H9 (cell line): ENCODE results near the gene RACGAP1. TPM values are rescaled to one million over a fixed set of nuclear protein-coding genes. Genes with fewer than 3 reads are reported as not detected.

Source experiments
- DNase-seq: peaks from one replicate; pipeline ENCODE4 v3.0.0-alpha.2; 2017
- H2AFZ ChIP-seq: one replicate; pipeline ENCODE4 v1.6.1; 2013; ENCODE audit warnings: mild to moderate bottlenecking, low read length, control low read depth, moderate library complexity
- H2AK5ac ChIP-seq: 2 replicates; pipeline ENCODE4 v1.6.1; 2013; ENCODE audit warnings: low read length, control low read depth, mixed read lengths; ENCODE audit not compliant: insufficient read length
- H2BK120ac ChIP-seq: one replicate; pipeline ENCODE4 v1.6.1; 2013; ENCODE audit warnings: low read depth, mild to moderate bottlenecking, low read length, control low read depth, inconsistent platforms; ENCODE audit not compliant: poor library complexity, severe bottlenecking
- H2BK12ac ChIP-seq: 2 replicates; pipeline ENCODE4 v1.6.1; 2013; ENCODE audit warnings: low read length, control low read depth, mixed read lengths, low read depth; ENCODE audit not compliant: insufficient read length
- H2BK15ac ChIP-seq: 2 replicates; pipeline ENCODE4 v1.6.1; 2013; ENCODE audit warnings: low read depth, low read length, control low read depth
- H2BK20ac ChIP-seq: one replicate; pipeline ENCODE4 v1.6.1; 2013; ENCODE audit warnings: low read depth, mild to moderate bottlenecking, low read length, control low read depth, inconsistent platforms; ENCODE audit not compliant: poor library complexity, severe bottlenecking
- H2BK5ac ChIP-seq: 2 replicates; pipeline ENCODE4 v1.6.1; 2013; ENCODE audit warnings: low read length, control low read depth, mixed read lengths; ENCODE audit not compliant: insufficient read length
- H3K14ac ChIP-seq: 2 replicates; pipeline ENCODE4 v1.6.1; 2013; ENCODE audit warnings: low read length, control low read depth; ENCODE audit not compliant: insufficient read depth
- H3K18ac ChIP-seq: 2 replicates; pipeline ENCODE4 v1.6.1; 2013; ENCODE audit warnings: low read depth, mild to moderate bottlenecking, mixed read lengths, low read length, control low read depth; ENCODE audit not compliant: insufficient read length
- H3K23ac ChIP-seq: 2 replicates; pipeline ENCODE4 v1.6.1; 2013; ENCODE audit warnings: low read length, control low read depth, mixed read lengths, low read depth; ENCODE audit not compliant: insufficient read length
- H3K23me2 ChIP-seq: 2 replicates; pipeline ENCODE4 v1.6.1; 2013; ENCODE audit warnings: low read depth, mild to moderate bottlenecking, mixed read lengths, low read length, control low read depth; ENCODE audit not compliant: insufficient read length, poor library complexity, severe bottlenecking
- H3K27ac ChIP-seq: 2 replicates; pipeline ENCODE4 v1.5.1; 2013; ENCODE audit warnings: low read length, control low read depth, mixed read lengths, low read depth; ENCODE audit not compliant: insufficient read length
- H3K27me3 ChIP-seq: 2 replicates; pipeline ENCODE4 v1.6.1; 2013; ENCODE audit warnings: low read length, control low read depth, inconsistent platforms; ENCODE audit not compliant: insufficient read depth
- H3K4ac ChIP-seq: 2 replicates; pipeline ENCODE4 v1.6.1; 2013; ENCODE audit warnings: low read depth, mild to moderate bottlenecking, control low read depth, inconsistent platforms, low read length, moderate library complexity
- H3K4me1 ChIP-seq: 2 replicates; pipeline ENCODE4 v1.6.1; 2013; ENCODE audit warnings: low read length, control low read depth, inconsistent platforms; ENCODE audit not compliant: insufficient read depth
- H3K4me2 ChIP-seq: 2 replicates; pipeline ENCODE4 v1.6.1; 2013; ENCODE audit warnings: low read length, control low read depth, mixed read lengths; ENCODE audit not compliant: insufficient read length, insufficient read depth
- H3K56ac ChIP-seq: 2 replicates; pipeline ENCODE4 v1.6.1; 2013; ENCODE audit warnings: low read depth, mild to moderate bottlenecking, mixed read lengths, low read length, control low read depth; ENCODE audit not compliant: insufficient read length
- H3K79me1 ChIP-seq: 2 replicates; pipeline ENCODE4 v1.6.1; 2013; ENCODE audit warnings: low read depth, mild to moderate bottlenecking, moderate library complexity, low read length, control low read depth, inconsistent platforms; ENCODE audit not compliant: insufficient read depth, poor library complexity, severe bottlenecking
- H3K79me2 ChIP-seq: 2 replicates; pipeline ENCODE4 v1.6.1; 2013; ENCODE audit warnings: low read length, control low read depth, inconsistent platforms; ENCODE audit not compliant: insufficient read depth
- H3K9ac ChIP-seq: 2 replicates; pipeline ENCODE4 v1.6.1; 2013; ENCODE audit warnings: low read length, control low read depth, mixed read lengths; ENCODE audit not compliant: insufficient read length; ENCODE audit errors: extremely low read depth
- H3K9me3 ChIP-seq: one replicate; pipeline ENCODE4 v1.6.1; 2013; ENCODE audit warnings: low read depth, low read length, inconsistent platforms; ENCODE audit not compliant: control insufficient read depth
- H3T11ph ChIP-seq: one replicate; pipeline ENCODE4 v1.6.1; 2013; ENCODE audit warnings: mild to moderate bottlenecking, low read length, control low read depth, inconsistent platforms
- H4K20me1 ChIP-seq: one replicate; pipeline ENCODE4 v1.6.1; 2013; ENCODE audit not compliant: control insufficient read depth, insufficient read length, insufficient read depth
- H4K5ac ChIP-seq: 2 replicates; pipeline ENCODE4 v1.6.1; 2013; ENCODE audit warnings: low read depth, mild to moderate bottlenecking, mixed read lengths, low read length, control low read depth; ENCODE audit not compliant: insufficient read length
- H4K8ac ChIP-seq: replicated peaks from 2 replicates; pipeline ENCODE4 v1.6.1; 2013; ENCODE audit warnings: low read length, control low read depth, mixed read lengths, low read depth; ENCODE audit not compliant: insufficient read length
- H4K91ac ChIP-seq: 2 replicates; pipeline ENCODE4 v1.6.1; 2013; ENCODE audit warnings: low read depth, mild to moderate bottlenecking, moderate library complexity, mixed read lengths, low read length, control low read depth; ENCODE audit not compliant: insufficient read length
- H3K27ac Mint-ChIP-seq, 3 experiments: 2 replicates in 2 of 3; 3 replicates in 1 of 3; pipeline ENCODE4 v1.8.0; 2020 to 2021; ENCODE audit warnings: mixed read lengths in 3 of 3, mild to moderate bottlenecking in 1 of 3, moderate library complexity in 1 of 3
- H3K27me3 Mint-ChIP-seq: 2 replicates; pipeline ENCODE4 v1.8.0; 2021; ENCODE audit warnings: low read depth, mild to moderate bottlenecking, moderate library complexity, mixed read lengths
- H3K36me3 Mint-ChIP-seq, 3 experiments: 2 replicates in 2 of 3; 3 replicates in 1 of 3; pipeline ENCODE4 v1.8.0; 2020 to 2021; ENCODE audit warnings: low read depth in 3 of 3, mixed read lengths in 3 of 3; ENCODE audit not compliant: insufficient read depth in 1 of 3
- H3K4me1 Mint-ChIP-seq, 2 experiments: 2 replicates each; pipeline ENCODE4 v1.8.0; 2020; ENCODE audit warnings: mixed read lengths in 2 of 2
- H3K4me3 Mint-ChIP-seq, 2 experiments: 2 replicates in 1 of 2; 3 replicates in 1 of 2; pipeline ENCODE4 v1.8.0; 2020 to 2021; ENCODE audit warnings: mild to moderate bottlenecking in 2 of 2, mixed read lengths in 2 of 2, moderate library complexity in 1 of 2
- H3K9me3 Mint-ChIP-seq, 2 experiments: 2 replicates in 1 of 2; 3 replicates in 1 of 2; pipeline ENCODE4 v1.8.0; 2020; ENCODE audit warnings: mild to moderate bottlenecking in 2 of 2, mixed read lengths in 2 of 2, moderate library complexity in 1 of 2
- CTCF ChIP-seq: fragments of 200-600 bp; sonication (generic); conservative IDR thresholded peaks from 3 replicates; pipeline ENCODE4 v1.8.0; 2021; ENCODE audit warnings: antibody characterized with exemption, mild to moderate bottlenecking
- WGBS: extraction: QIAGEN DNeasy Blood & Tissue Kit; methylation state at CpG from one replicate; pipeline ENCODE4 v1.1.7; 2013; ENCODE audit warnings: missing lambda C conversion rate, low lambda C conversion rate, mixed read lengths; ENCODE audit not compliant: insufficient read length; ENCODE audit errors: extremely low coverage; 5-methylcytosine and 5-hydroxymethylcytosine counted together
- total RNA-seq: library from RNA; stranded (reverse); gene quantifications from 2 replicates; pipeline ENCODE4 v1.2.1, GENCODE V29; 2021

The RACGAP1 gene
- total RNA-seq, 1 experiment from 2014 or later, result 64.8 TPM

- Histone ChIP-seq H3K27ac (no peak overlapping the region), H3K56ac (no peak overlapping the region), H3K79me2 (no peaks in the 10 kb centered on the region), H3K23ac (no peak overlapping the region), H4K91ac (no peak overlapping the region), H3K27me3 (no peaks in the 10 kb centered on the region), H3K9ac (no peak overlapping the region), H3K23me2 (no peaks in the 10 kb centered on the region), H3K4me1 (no peaks in the 10 kb centered on the region; the same call in 1 of the 2 replicates), H2AK5ac (no peak overlapping the region), H3K14ac (no peak overlapping the region), H2AFZ (no peak overlapping the region), H3K4me2 (no peak overlapping the region), H3K18ac (no peak overlapping the region), H3K79me1 (no peaks in the 10 kb centered on the region), H2BK120ac (no peak overlapping the region), H2BK15ac (no peak overlapping the region), H2BK12ac (no peak overlapping the region), H4K8ac (no peak overlapping the region), H2BK20ac (no peak overlapping the region), H3K4ac (no peak overlapping the region), H2BK5ac (no peak overlapping the region), H4K5ac (no peak overlapping the region), H3K9me3 (no peaks in the 10 kb centered on the region), H3T11ph (no peak overlapping the region), H4K20me1 (no peaks in the 10 kb centered on the region)
- Mint-ChIP-seq H3K9me3 (no peaks in the 10 kb centered on the region), H3K4me1 (peaks cover 21 to 27% of the 10 kb centered on the region in 2 experiments), H3K36me3 (no peaks in the 10 kb centered on the region), H3K27me3 (peaks cover 3% of the 10 kb centered on the region; the same call in 1 of the 2 replicates), H3K27ac (no peak overlapping the region), H3K4me3 (no peak overlapping the region)
- no CpG with 5 or more reads among the region's 3 CpGs for WGBS
- no peak for DNase-seq
- TF ChIP-seq CTCF, result no peak
Observed at GRCh38 chr12:50069539-50069938, 44.2 kb upstream of the RACGAP1 start.
